Trophoblast cell (in vitro differentiated cells and primary cell): ENCODE measurements around the gene FAM200B.
"Not testable (repeated sequence)": the region's sequence is repeated elsewhere in the genome, so short reads cannot be mapped to it uniquely, and the experiment has no call there.

Experiments
- DNase-seq, 2 donors: peaks; one replicate each; pipeline ENCODE4 v3.0.0-alpha.2; 2016
- H2AFZ ChIP-seq: 2 replicates; pipeline ENCODE4 v1.6.1; 2013; ENCODE audit warnings: low read length, moderate library complexity, mild to moderate bottlenecking; ENCODE audit not compliant: insufficient read depth, poor library complexity
- H2AK5ac ChIP-seq: 2 replicates; pipeline ENCODE4 v1.6.1; 2013; ENCODE audit warnings: mild to moderate bottlenecking, low read length
- H2BK120ac ChIP-seq: 2 replicates; pipeline ENCODE4 v1.6.1; 2013; ENCODE audit warnings: low read length, mild to moderate bottlenecking, moderate library complexity; ENCODE audit not compliant: insufficient read depth, poor library complexity
- H2BK12ac ChIP-seq: 2 replicates; pipeline ENCODE4 v1.6.1; 2013; ENCODE audit warnings: mild to moderate bottlenecking, low read length, moderate library complexity
- H2BK5ac ChIP-seq: 2 replicates; pipeline ENCODE4 v1.6.1; 2013; ENCODE audit warnings: low read length, low read depth, moderate library complexity, mild to moderate bottlenecking; ENCODE audit not compliant: poor library complexity
- H3K14ac ChIP-seq: 2 replicates; pipeline ENCODE4 v1.6.1; 2013; ENCODE audit warnings: mild to moderate bottlenecking, low read length
- H3K18ac ChIP-seq: 2 replicates; pipeline ENCODE4 v1.6.1; 2013; ENCODE audit warnings: mild to moderate bottlenecking, low read length
- H3K23ac ChIP-seq: 2 replicates; pipeline ENCODE4 v1.6.1; 2013; ENCODE audit warnings: low read length
- H3K27ac ChIP-seq: 2 replicates; pipeline ENCODE4 v1.5.1; 2013; ENCODE audit warnings: low read depth, mild to moderate bottlenecking, inconsistent platforms, low read length, moderate library complexity
- H3K27me3 ChIP-seq: 2 replicates; pipeline ENCODE4 v1.6.1; 2013; ENCODE audit warnings: inconsistent platforms, mild to moderate bottlenecking, low read length, moderate library complexity; ENCODE audit not compliant: insufficient read depth
- H3K36me3 ChIP-seq, 2 experiments: 1 replicate in 1 of 2; 2 replicates in 1 of 2; pipeline ENCODE4 v1.6.1; 2013; ENCODE audit warnings: low read length in 2 of 2, mild to moderate bottlenecking in 2 of 2, moderate library complexity in 1 of 2; ENCODE audit not compliant: insufficient read depth in 2 of 2, control insufficient read depth in 1 of 2
- H3K4ac ChIP-seq: 2 replicates; pipeline ENCODE4 v1.6.1; 2013; ENCODE audit warnings: low read depth, mild to moderate bottlenecking, low read length, moderate library complexity
- H3K4me1 ChIP-seq, 2 experiments: 1 replicate in 1 of 2; 2 replicates in 1 of 2; pipeline ENCODE4 v1.6.1; 2013; ENCODE audit warnings: low read length in 2 of 2, mild to moderate bottlenecking in 2 of 2, moderate library complexity in 1 of 2; ENCODE audit not compliant: insufficient read depth in 2 of 2, control insufficient read depth in 1 of 2
- H3K4me2 ChIP-seq: 2 replicates; pipeline ENCODE4 v1.6.1; 2013; ENCODE audit warnings: inconsistent platforms, mild to moderate bottlenecking, low read length, moderate library complexity
- H3K4me3 ChIP-seq: 2 replicates; pipeline ENCODE4 v1.5.1; 2013; ENCODE audit warnings: mild to moderate bottlenecking, low read depth, low read length, inconsistent platforms
- H3K79me1 ChIP-seq: one replicate; pipeline ENCODE4 v1.6.1; 2013; ENCODE audit warnings: low read length
- H3K79me2 ChIP-seq: 2 replicates; pipeline ENCODE4 v1.6.1; 2013; ENCODE audit warnings: low read length, mild to moderate bottlenecking; ENCODE audit not compliant: control insufficient read depth, insufficient read depth, poor library complexity
- H3K9ac ChIP-seq: 2 replicates; pipeline ENCODE4 v1.6.1; 2013; ENCODE audit warnings: mild to moderate bottlenecking, low read length
- H3K9me3 ChIP-seq: 2 replicates; pipeline ENCODE4 v1.6.1; 2013; ENCODE audit warnings: low read depth, mild to moderate bottlenecking, control low read depth, inconsistent platforms, low read length; ENCODE audit not compliant: insufficient read depth
- H4K12ac ChIP-seq: 2 replicates; pipeline ENCODE4 v1.6.1; 2013; ENCODE audit warnings: low read depth, mild to moderate bottlenecking, low read length, moderate library complexity
- H4K8ac ChIP-seq: 2 replicates; pipeline ENCODE4 v1.6.1; 2013; ENCODE audit warnings: low read depth, mild to moderate bottlenecking, low read length, moderate library complexity
- H4K91ac ChIP-seq: one replicate; pipeline ENCODE4 v1.6.1; 2013; ENCODE audit warnings: low read depth, mild to moderate bottlenecking, low read length, moderate library complexity
- WGBS: extraction: QIAGEN DNeasy Blood & Tissue Kit; methylation state at CpG from one replicate; pipeline ENCODE4 v1.1.7; 2013; ENCODE audit warnings: missing lambda C conversion rate; ENCODE audit not compliant: insufficient read length, insufficient coverage; ENCODE audit errors: extremely low coverage; 5-methylcytosine and 5-hydroxymethylcytosine counted together

The FAM200B gene

DNA sequence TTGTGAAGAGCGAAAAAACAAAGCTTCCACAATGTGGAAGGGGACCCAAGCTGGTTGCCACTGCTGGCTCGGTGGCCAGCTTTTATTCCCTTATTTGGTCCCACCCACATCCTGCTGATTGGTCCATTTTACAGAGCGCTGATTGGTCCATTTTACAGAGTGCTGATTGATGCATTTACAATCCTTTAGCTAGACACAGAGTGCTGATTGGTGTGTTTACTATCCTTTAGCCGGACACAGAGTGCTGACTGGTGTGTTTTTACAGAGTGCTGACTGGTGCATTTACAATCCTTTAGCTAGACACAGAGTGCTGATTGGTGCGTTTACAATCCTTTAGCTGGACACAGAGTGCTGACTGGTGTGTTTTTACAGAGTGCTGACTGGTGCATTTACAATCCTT, 51.4 kb downstream of the FAM200B start:
- not testable (repeated sequence) for H4K12ac ChIP-seq, H3K79me2 ChIP-seq, H3K4me1 ChIP-seq, H3K36me3 ChIP-seq, H2BK5ac ChIP-seq, H3K27me3 ChIP-seq, H2BK120ac ChIP-seq, H3K79me1 ChIP-seq, H2AFZ ChIP-seq, H3K4me3 ChIP-seq, H4K91ac ChIP-seq, H2AK5ac ChIP-seq, H2BK12ac ChIP-seq, H3K18ac ChIP-seq, H3K4me2 ChIP-seq, H3K23ac ChIP-seq, H4K8ac ChIP-seq, H3K14ac ChIP-seq, DNase-seq, H3K4ac ChIP-seq, H3K27ac ChIP-seq, H3K9ac ChIP-seq, H3K9me3 ChIP-seq
- no CpG with 5 or more reads among the region's 5 CpGs for WGBS

DNA sequence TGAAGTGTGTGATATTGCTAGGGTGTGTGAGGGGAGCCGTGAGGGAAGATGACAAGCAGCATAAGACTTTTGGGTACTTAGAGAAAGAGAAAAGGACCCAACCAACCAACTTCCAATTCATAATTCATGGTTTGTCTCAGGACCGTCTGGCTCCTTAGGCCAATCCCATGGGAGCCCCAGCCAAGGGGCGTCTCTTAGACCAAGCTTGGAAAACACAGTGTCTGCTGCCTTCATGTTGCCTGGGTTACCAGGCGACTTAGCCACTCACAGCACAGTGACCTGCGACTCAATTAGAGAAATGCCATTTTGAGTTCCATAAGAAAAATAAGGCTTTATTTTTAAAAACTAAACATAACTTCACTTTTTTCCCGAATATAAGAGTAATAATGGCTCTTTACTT, 53.9 kb downstream of the FAM200B start:
- Histone ChIP-seq H2AFZ (no peak overlapping the region), H2BK12ac (no peak overlapping the region), H2AK5ac (no peak overlapping the region), H3K79me2 (no peaks in the 10 kb centered on the region), H2BK5ac (no peak overlapping the region), H3K27me3 (no peaks in the 10 kb centered on the region), H3K4ac (no peak overlapping the region), H3K9me3 (peaks cover 3% of the 10 kb centered on the region), H3K4me2 (no peak overlapping the region), H2BK120ac (no peak overlapping the region), H3K79me1 (no peaks in the 10 kb centered on the region), H3K27ac (no peak overlapping the region), H3K23ac (no peak overlapping the region), H4K12ac (no peak overlapping the region), H3K4me1 (no peaks in the 10 kb centered on the region), H4K8ac (no peak overlapping the region), H3K14ac (no peak overlapping the region), H3K9ac (no peak overlapping the region), H3K18ac (no peak overlapping the region), H4K91ac (no peak overlapping the region), H3K36me3 (no peaks in the 10 kb centered on the region), H3K4me3 (no peak overlapping the region)
- no CpG with 5 or more reads among the region's 6 CpGs for WGBS
- no peak for DNase-seq

DNA sequence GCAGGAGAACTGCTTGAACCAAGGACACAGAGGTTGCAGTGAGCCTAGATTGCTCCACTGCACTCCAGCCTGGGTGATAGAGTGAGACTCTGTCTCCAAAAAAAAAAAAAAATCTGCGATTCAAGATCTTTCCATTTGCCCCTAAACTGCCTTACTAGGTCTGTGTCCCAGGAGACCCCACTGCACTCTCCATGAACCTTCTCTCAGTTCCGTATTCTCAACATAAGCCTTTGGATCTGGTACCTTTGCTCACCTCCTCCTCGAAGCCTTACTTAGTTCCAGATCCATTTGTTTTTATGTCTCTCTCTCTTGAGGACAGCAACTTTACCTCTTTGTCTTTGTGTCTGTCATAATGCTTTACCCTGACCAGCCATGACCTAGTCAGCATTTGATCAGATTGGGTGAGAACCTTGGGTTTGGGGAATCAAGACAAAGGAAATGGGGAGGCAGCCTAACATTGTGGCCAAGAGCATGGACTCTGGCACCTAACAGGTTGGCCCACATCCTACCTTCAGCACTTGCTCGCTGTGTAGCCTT, 55.0 kb downstream of the FAM200B start:
- DNase-seq, result no peak
- Histone ChIP-seq H4K12ac (no peak overlapping the region), H3K23ac (no peak overlapping the region), H3K27me3 (no peaks in the 10 kb centered on the region), H3K14ac (no peak overlapping the region), H4K8ac (no peak overlapping the region), H3K9ac (no peak overlapping the region), H2AFZ (no peak overlapping the region), H4K91ac (no peak overlapping the region), H3K9me3 (peaks cover 5% of the 10 kb centered on the region), H2BK5ac (no peak overlapping the region), H3K36me3 (no peaks in the 10 kb centered on the region), H3K79me2 (no peaks in the 10 kb centered on the region), H2BK120ac (no peak overlapping the region), H3K27ac (no peak overlapping the region), H3K4ac (no peak overlapping the region), H3K18ac (no peak overlapping the region), H2BK12ac (no peak overlapping the region), H3K4me2 (no peak overlapping the region), H3K4me3 (no peak overlapping the region), H2AK5ac (no peak overlapping the region), H3K4me1 (no peaks in the 10 kb centered on the region), H3K79me1 (no peaks in the 10 kb centered on the region)
- no CpG with 5 or more reads among the region's 4 CpGs for WGBS

DNA sequence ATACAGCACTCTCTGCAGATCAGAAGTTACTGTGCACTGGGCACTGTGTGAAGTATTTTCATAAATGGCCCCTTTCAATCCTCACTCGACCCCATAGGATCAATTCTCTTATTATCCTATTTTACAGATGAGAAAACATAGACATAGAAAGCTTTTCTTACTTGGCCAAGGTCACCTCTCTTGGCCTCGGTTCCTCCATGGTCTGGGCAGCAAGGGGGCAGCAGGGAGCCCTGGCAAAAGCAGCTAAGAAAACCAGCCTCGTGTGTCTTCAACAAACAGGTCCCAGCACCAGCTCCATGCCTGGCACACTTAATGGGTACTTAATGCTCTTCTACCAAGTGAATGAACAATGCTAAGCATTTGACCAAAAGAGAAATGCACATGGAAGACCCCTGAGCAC, 55.6 kb downstream of the FAM200B start:
- H3K18ac ChIP-seq, result no peak overlapping the region
- H2AK5ac ChIP-seq, result no peak overlapping the region
- H3K79me2 ChIP-seq, result no peaks in the 10 kb centered on the region
- H3K14ac ChIP-seq, result no peak overlapping the region
- H3K27ac ChIP-seq, result no peak overlapping the region
- H2BK120ac ChIP-seq, result no peak overlapping the region
- no CpG with 5 or more reads among the region's 3 CpGs for WGBS
- no peak overlapping the region for H3K9ac ChIP-seq
- no peak overlapping the region for H4K8ac ChIP-seq
- H3K27me3 ChIP-seq, result no peaks in the 10 kb centered on the region
- no peak overlapping the region for H2BK5ac ChIP-seq
- H3K4me1 ChIP-seq, result no peaks in the 10 kb centered on the region
- H2AFZ ChIP-seq, result no peak overlapping the region
- H3K4me3 ChIP-seq, result no peak overlapping the region
- H4K12ac ChIP-seq, result no peak overlapping the region
- no peaks in the 10 kb centered on the region for H3K36me3 ChIP-seq
- H2BK12ac ChIP-seq, result no peak overlapping the region
- no peak overlapping the region for H4K91ac ChIP-seq
- no peaks in the 10 kb centered on the region for H3K79me1 ChIP-seq
- DNase-seq, result no peak
- no peak overlapping the region for H3K23ac ChIP-seq
- H3K4me2 ChIP-seq, result no peak overlapping the region
- peaks cover 5% of the 10 kb centered on the region for H3K9me3 ChIP-seq
- H3K4ac ChIP-seq, result no peak overlapping the region
